Hepatocyte (in vitro differentiated cells): ENCODE results near the gene TYSND1.

Experiments
- EZH2phosphoT487 ChIP-seq: fragments of 200-600 bp; sonication (generic); IDR thresholded peaks from one replicate; pipeline ENCODE4 v1.6.1; 2018; ENCODE audit warnings: antibody characterized with exemption, mild to moderate bottlenecking, low read depth, moderate library complexity; ENCODE audit not compliant: unreplicated experiment, severe bottlenecking
- TF ChIP-seq, protein P1 (sequence below): fragments of 200-600 bp; sonication (generic); IDR thresholded peaks from 2 replicates; pipeline ENCODE4 v1.5.1; 2016; ENCODE audit warnings: antibody characterized with exemption, mild to moderate bottlenecking; ENCODE audit not compliant: poor library complexity

DNA sequence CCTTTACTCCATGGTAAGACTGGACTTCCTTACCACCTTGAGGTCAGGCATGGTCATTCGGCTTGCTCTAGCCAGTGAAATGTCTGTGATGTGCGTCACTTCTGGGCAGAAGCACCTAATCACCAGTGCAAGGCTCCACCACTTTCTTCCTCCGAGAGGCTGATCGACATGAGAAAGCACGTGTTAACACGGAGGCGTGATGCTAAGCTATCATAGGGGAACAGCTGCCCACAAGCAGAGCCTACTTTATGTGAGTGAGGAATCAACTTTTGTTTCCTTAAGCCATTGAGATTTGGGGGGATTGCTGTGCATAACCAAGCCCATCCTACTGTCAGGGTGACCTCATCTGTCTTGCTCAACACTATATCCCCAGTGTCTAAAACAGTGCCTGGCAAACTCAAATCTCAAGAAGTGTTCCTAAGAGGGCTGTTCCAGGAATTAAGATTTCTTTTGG, 46.9 kb upstream of the TYSND1 start:
- TF ChIP-seq, protein P1, sequence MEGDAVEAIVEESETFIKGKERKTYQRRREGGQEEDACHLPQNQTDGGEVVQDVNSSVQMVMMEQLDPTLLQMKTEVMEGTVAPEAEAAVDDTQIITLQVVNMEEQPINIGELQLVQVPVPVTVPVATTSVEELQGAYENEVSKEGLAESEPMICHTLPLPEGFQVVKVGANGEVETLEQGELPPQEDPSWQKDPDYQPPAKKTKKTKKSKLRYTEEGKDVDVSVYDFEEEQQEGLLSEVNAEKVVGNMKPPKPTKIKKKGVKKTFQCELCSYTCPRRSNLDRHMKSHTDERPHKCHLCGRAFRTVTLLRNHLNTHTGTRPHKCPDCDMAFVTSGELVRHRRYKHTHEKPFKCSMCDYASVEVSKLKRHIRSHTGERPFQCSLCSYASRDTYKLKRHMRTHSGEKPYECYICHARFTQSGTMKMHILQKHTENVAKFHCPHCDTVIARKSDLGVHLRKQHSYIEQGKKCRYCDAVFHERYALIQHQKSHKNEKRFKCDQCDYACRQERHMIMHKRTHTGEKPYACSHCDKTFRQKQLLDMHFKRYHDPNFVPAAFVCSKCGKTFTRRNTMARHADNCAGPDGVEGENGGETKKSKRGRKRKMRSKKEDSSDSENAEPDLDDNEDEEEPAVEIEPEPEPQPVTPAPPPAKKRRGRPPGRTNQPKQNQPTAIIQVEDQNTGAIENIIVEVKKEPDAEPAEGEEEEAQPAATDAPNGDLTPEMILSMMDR = no peak
- TF ChIP-seq EZH2phosphoT487 = no peak
